Measurements from ENCODE around the gene HHIP.

HHIP gene

GRCh38 chr4:144696376-144696775 lies 50.4 kb downstream of the HHIP start:
- H3K36me3 Mint-ChIP-seq (ENCODE audit: insufficient read depth), result no peaks in the 10 kb centered on the region
- no peak overlapping the region for H3K27ac Mint-ChIP-seq (ENCODE audit: low read depth)
- DNase-seq (ENCODE audit: low spot score in 2 of 2) (no peak), ATAC-seq (replicated peaks; ENCODE audit: extremely low read depth, poor library complexity, severe bottlenecking) (no peak)
- H3K27me3 Mint-ChIP-seq, result no peaks in the 10 kb centered on the region
- H3K4me3 Mint-ChIP-seq, result no peak overlapping the region
- H3K9me3 Mint-ChIP-seq, result no peaks in the 10 kb centered on the region
- H3K4me1 Mint-ChIP-seq, result no peaks in the 10 kb centered on the region

- no peak for DNase-seq (ENCODE audit: low spot score in 2 of 2)
- Mint-ChIP-seq H3K4me3 (no peak overlapping the region), H3K36me3 (ENCODE audit: insufficient read depth) (no peaks in the 10 kb centered on the region), H3K27ac (ENCODE audit: low read depth) (no peak overlapping the region), H3K27me3 (no peaks in the 10 kb centered on the region), H3K9me3 (no peaks in the 10 kb centered on the region), H3K4me1 (no peaks in the 10 kb centered on the region)
- ATAC-seq (replicated peaks; ENCODE audit: extremely low read depth, poor library complexity, severe bottlenecking), result no peak
Observed at GRCh38 chr4:144699565-144699964, 53.6 kb downstream of the HHIP start.

GRCh38 chr4:144701683-144702233 lies 55.8 kb downstream of the HHIP start:
- Mint-ChIP-seq H3K27me3 (no peaks in the 10 kb centered on the region), H3K9me3 (peaks cover 6% of the 10 kb centered on the region), H3K4me1 (no peaks in the 10 kb centered on the region), H3K4me3 (no peak overlapping the region), H3K27ac (ENCODE audit: low read depth) (no peak overlapping the region), H3K36me3 (ENCODE audit: insufficient read depth) (no peaks in the 10 kb centered on the region)
- DNase-seq (ENCODE audit: low spot score in 2 of 2) (no peak), ATAC-seq (replicated peaks; ENCODE audit: extremely low read depth, poor library complexity, severe bottlenecking) (no peak)

- ATAC-seq (replicated peaks; ENCODE audit: extremely low read depth, poor library complexity, severe bottlenecking) (no peak), DNase-seq (ENCODE audit: low spot score in 2 of 2) (no peak)
- Mint-ChIP-seq H3K27me3 (no peaks in the 10 kb centered on the region), H3K27ac (ENCODE audit: low read depth) (no peak overlapping the region), H3K9me3 (peaks cover 6% of the 10 kb centered on the region), H3K36me3 (ENCODE audit: insufficient read depth) (no peaks in the 10 kb centered on the region), H3K4me3 (no peak overlapping the region), H3K4me1 (no peaks in the 10 kb centered on the region)
Observed at GRCh38 chr4:144703494-144703893, 57.5 kb downstream of the HHIP start.

- Mint-ChIP-seq H3K4me1 (no peaks in the 10 kb centered on the region), H3K27me3 (no peaks in the 10 kb centered on the region), H3K36me3 (ENCODE audit: insufficient read depth) (no peaks in the 10 kb centered on the region), H3K27ac (ENCODE audit: low read depth) (no peak overlapping the region), H3K4me3 (no peak overlapping the region), H3K9me3 (peaks cover 6% of the 10 kb centered on the region)
- no peak for ATAC-seq (replicated peaks; ENCODE audit: extremely low read depth, poor library complexity, severe bottlenecking)
- no peak for DNase-seq (ENCODE audit: low spot score in 2 of 2)
Observed at GRCh38 chr4:144705601-144706590, 59.9 kb downstream of the HHIP start.

- H3K27ac Mint-ChIP-seq (ENCODE audit: low read depth), result no peak overlapping the region
- H3K9me3 Mint-ChIP-seq, result peaks cover 6% of the 10 kb centered on the region
- H3K4me1 Mint-ChIP-seq, result no peaks in the 10 kb centered on the region
Observed at GRCh38 chr4:144709159-144709558, 63.2 kb downstream of the HHIP start.

GRCh38 chr4:144709793-144710525 lies 64.0 kb downstream of the HHIP start:
- Mint-ChIP-seq H3K27me3 (no peaks in the 10 kb centered on the region), H3K27ac (ENCODE audit: low read depth) (no peak overlapping the region), H3K9me3 (peaks cover 6% of the 10 kb centered on the region), H3K4me3 (no peak overlapping the region), H3K4me1 (no peaks in the 10 kb centered on the region), H3K36me3 (ENCODE audit: insufficient read depth) (no peaks in the 10 kb centered on the region)
- DNase-seq (ENCODE audit: low spot score in 2 of 2) (no peak), ATAC-seq (replicated peaks; ENCODE audit: extremely low read depth, poor library complexity, severe bottlenecking) (no peak)

More at GRCh38 chr4:144709159-144709558, 63.2 kb downstream of the HHIP start:
- H3K27me3 Mint-ChIP-seq, result no peaks in the 10 kb centered on the region
- ATAC-seq (replicated peaks; ENCODE audit: extremely low read depth, poor library complexity, severe bottlenecking) (no peak), DNase-seq (ENCODE audit: low spot score in 2 of 2) (no peak)
- no peaks in the 10 kb centered on the region for H3K36me3 Mint-ChIP-seq (ENCODE audit: insufficient read depth)
- H3K4me3 Mint-ChIP-seq, result no peak overlapping the region

GRCh38 chr4:144710526-144710912 lies 64.6 kb downstream of the HHIP start:
- Mint-ChIP-seq H3K4me1 (no peaks in the 10 kb centered on the region), H3K27ac (ENCODE audit: low read depth) (no peak overlapping the region), H3K4me3 (no peak overlapping the region), H3K27me3 (no peaks in the 10 kb centered on the region), H3K36me3 (ENCODE audit: insufficient read depth) (no peaks in the 10 kb centered on the region), H3K9me3 (peaks cover 6% of the 10 kb centered on the region)
- DNase-seq (ENCODE audit: low spot score in 2 of 2) (no peak), ATAC-seq (replicated peaks; ENCODE audit: extremely low read depth, poor library complexity, severe bottlenecking) (no peak)

- Mint-ChIP-seq H3K4me3 (no peak overlapping the region), H3K27me3 (no peaks in the 10 kb centered on the region), H3K9me3 (no peaks in the 10 kb centered on the region), H3K27ac (ENCODE audit: low read depth) (no peak overlapping the region), H3K4me1 (no peaks in the 10 kb centered on the region), H3K36me3 (ENCODE audit: insufficient read depth) (no peaks in the 10 kb centered on the region)
- ATAC-seq (replicated peaks; ENCODE audit: extremely low read depth, poor library complexity, severe bottlenecking), result no peak
- no peak for DNase-seq (ENCODE audit: low spot score in 2 of 2)
Observed at GRCh38 chr4:144711700-144712456, 65.9 kb downstream of the HHIP start.

GRCh38 chr4:144712775-144713174 lies 66.8 kb downstream of the HHIP start:
- no peak overlapping the region for H3K27ac Mint-ChIP-seq (ENCODE audit: low read depth)
- no peaks in the 10 kb centered on the region for H3K36me3 Mint-ChIP-seq (ENCODE audit: insufficient read depth)
- ATAC-seq (replicated peaks; ENCODE audit: extremely low read depth, poor library complexity, severe bottlenecking) (no peak), DNase-seq (ENCODE audit: low spot score in 2 of 2) (no peak)
- H3K4me3 Mint-ChIP-seq, result no peak overlapping the region
- no peaks in the 10 kb centered on the region for H3K27me3 Mint-ChIP-seq
- H3K4me1 Mint-ChIP-seq, result no peaks in the 10 kb centered on the region
- no peaks in the 10 kb centered on the region for H3K9me3 Mint-ChIP-seq

GRCh38 chr4:144714166-144714565 lies 68.2 kb downstream of the HHIP start:
- no peaks in the 10 kb centered on the region for H3K9me3 Mint-ChIP-seq
- H3K36me3 Mint-ChIP-seq (ENCODE audit: insufficient read depth), result no peaks in the 10 kb centered on the region
- DNase-seq (ENCODE audit: low spot score in 2 of 2) (no peak), ATAC-seq (replicated peaks; ENCODE audit: extremely low read depth, poor library complexity, severe bottlenecking) (no peak)
- no peaks in the 10 kb centered on the region for H3K4me1 Mint-ChIP-seq
- no peak overlapping the region for H3K4me3 Mint-ChIP-seq
- H3K27me3 Mint-ChIP-seq, result no peaks in the 10 kb centered on the region
- H3K27ac Mint-ChIP-seq (ENCODE audit: low read depth), result no peak overlapping the region

- no peak for DNase-seq (ENCODE audit: low spot score in 2 of 2)
- Mint-ChIP-seq H3K4me3 (no peak overlapping the region), H3K27ac (ENCODE audit: low read depth) (no peak overlapping the region), H3K9me3 (no peaks in the 10 kb centered on the region), H3K27me3 (no peaks in the 10 kb centered on the region), H3K36me3 (ENCODE audit: insufficient read depth) (no peaks in the 10 kb centered on the region), H3K4me1 (no peaks in the 10 kb centered on the region)
- no peak for ATAC-seq (replicated peaks; ENCODE audit: extremely low read depth, poor library complexity, severe bottlenecking)
Observed at GRCh38 chr4:144715230-144715629, 69.3 kb downstream of the HHIP start.

Measured in central memory CD8-positive, alpha-beta T cell (primary cell).